ENCODE measurements around the gene RAI1.

RAI1 gene

DNA sequence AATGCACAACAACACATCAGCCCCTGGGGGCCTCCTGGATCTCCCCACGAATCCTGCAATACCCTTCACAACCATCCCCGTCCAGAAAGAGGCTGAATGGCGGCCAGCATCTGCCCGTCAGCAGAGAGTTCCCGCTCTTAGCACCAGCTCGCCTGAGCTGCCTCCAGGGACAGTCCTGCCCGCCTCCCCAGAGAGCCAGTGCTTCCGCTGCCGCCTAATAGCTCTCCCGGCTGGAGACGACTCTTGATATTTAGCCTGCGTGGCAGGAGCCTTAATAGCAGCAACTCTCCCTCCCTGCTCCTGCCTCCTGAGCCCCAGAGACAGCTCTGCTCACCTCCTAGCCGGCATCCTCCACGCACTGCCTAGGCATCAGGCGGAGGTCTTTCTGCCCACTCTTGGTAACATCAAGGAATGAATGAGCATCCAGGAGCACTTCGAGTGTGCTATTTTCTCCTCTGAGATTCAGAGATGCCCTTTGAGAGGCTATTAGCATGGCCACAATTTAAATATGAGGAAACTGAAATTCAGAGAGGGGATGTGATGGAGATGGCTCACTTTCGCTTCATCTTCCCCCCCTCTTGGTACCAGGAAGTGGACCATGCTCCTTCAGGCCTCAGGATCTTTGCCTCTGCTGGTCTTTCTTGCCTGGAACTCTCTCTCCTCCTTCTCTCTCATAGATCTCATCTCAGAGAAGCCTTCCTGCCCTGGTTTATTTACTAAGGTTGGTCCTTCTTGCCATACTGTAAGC is 67.9 kb downstream of the RAI1 start:
- no peak for DNase-seq (ENCODE audit: low read depth, low spot score)

DNA sequence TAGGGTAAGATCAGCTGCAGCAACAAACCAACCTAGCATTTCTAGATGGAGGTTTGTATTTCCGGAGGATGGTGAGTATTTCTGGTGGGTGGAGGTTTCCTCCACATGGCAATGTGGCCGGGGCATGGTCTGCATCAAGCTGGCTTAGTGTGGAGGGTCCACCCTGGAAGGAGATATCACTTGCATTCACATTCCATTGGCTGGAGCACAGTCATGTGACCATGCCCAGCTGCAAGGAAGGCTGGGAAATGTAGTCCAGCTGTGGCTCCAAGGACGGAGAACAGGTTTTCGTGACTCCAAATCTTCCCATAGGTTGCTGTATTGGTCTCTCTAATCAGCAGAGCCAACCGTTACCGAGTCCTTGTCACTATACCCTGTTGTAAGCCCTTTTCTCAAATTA is 68.7 kb downstream of the RAI1 start:
- DNase-seq (ENCODE audit: low read depth, low spot score): no peak

DNA sequence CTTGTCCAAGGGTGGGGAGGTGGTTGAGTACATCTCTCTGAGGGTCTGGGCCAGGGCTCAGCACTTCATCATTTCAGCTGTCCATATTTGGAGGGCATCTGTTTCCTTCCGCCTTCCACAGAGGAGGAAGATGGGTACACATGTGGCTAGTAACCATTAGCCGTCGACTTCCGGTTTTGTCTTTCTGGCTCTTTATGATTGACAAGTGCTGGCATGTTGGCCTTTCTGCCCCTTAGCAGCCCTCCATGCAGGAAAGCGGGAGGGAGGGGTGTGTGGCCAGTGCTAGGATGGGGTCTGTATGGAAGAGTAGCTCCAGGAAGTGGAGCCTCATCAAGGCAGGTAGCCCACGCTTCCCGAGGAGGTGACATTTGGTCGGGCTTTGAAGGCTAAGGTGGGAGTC is 69.6 kb downstream of the RAI1 start:
- DNase-seq (ENCODE audit: low read depth, low spot score): no peak

DNA sequence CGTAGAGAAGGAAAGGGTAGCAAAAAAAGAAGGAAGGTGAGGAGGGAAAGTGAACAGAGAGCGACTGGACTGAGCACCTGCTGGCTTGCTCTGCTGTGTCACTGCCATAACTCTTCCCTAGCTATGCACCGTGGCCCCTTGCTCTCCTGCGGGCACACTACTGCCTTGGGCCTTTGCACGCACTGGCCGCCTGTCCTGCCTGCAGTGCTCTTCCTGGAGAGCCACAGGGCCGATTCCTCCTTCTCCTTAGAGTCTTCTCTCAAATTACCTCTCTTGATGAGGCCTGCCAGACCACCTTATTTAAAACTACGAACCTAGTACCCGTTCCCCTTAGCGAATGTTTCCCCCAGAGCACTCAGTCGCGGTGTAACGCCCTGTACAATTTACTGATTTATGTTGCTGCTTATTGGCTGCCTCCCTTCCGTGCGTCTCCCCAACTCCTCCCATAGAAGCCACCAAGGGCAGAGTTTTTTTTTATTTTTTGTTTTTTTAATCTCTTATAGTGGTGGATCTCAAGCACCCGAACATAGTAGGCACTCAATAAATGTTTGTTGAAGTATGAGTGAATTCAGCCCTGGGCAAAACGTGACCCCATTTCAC is 70.3 kb downstream of the RAI1 start:
- DNase-seq (ENCODE audit: low read depth, low spot score): no peak

DNA sequence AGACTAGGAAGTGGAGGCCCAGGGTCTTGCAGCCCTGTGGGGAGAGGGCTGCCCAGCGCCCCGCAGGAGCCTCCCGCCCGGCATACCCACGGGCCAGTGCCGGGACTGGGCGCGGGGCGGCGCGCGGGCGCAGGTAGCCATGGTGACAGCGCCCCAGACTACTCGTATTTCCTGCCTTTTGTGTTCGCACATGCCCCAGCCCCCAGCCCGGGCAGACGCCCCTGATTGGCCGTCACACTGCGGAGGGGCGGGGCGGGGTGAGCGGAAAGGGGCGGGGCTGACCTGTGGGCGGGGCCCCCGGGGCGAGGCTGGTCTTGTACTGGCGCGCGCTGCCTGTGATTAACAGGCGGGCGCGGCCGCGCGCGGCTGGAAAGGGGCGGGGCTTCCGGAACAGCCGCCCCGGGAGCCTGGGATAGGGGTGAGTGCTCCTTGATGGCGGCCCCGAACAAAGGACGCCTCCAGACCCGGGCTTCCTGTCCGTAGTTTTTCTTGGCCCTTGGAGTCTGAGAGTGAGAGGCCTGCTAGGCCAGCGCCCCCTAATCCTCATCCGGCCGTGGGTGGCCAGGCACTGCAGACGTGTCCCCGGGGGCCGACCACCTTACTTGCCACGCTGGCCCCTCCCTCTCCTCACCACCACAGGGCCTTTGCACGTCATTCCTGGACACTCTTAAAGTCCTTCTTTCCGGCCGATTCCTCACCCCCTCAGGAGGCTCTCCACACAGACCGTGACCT is 71.0 kb downstream of the RAI1 start:
- DNase-seq (ENCODE audit: low read depth, low spot score): peak; percentile 92

DNA sequence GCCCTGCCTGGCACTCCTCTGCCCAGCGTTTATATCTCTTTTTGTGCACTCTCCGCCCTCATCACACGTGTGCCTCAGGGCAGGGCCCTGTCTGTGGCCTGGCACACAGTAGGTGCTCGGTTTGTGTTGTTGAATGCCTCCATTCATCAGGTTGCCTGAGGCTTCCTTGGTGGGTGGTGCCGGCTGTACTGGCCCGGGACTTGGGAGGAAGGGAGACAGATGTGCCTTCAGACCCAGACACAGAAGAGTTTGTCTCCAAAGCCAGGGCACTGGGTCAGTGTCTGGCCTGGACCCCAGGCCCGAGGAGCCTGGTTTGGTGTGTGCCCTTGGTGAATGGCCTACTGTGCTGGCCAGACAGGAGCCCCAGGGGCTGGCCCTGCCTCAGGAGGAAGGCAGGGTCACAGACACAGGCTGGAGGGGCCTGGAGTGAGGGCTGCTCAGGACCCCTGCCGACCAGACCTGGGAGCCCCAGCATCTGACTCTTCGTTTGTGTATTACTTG is 71.6 kb downstream of the RAI1 start:
- DNase-seq (ENCODE audit: low read depth, low spot score): no peak

DNA sequence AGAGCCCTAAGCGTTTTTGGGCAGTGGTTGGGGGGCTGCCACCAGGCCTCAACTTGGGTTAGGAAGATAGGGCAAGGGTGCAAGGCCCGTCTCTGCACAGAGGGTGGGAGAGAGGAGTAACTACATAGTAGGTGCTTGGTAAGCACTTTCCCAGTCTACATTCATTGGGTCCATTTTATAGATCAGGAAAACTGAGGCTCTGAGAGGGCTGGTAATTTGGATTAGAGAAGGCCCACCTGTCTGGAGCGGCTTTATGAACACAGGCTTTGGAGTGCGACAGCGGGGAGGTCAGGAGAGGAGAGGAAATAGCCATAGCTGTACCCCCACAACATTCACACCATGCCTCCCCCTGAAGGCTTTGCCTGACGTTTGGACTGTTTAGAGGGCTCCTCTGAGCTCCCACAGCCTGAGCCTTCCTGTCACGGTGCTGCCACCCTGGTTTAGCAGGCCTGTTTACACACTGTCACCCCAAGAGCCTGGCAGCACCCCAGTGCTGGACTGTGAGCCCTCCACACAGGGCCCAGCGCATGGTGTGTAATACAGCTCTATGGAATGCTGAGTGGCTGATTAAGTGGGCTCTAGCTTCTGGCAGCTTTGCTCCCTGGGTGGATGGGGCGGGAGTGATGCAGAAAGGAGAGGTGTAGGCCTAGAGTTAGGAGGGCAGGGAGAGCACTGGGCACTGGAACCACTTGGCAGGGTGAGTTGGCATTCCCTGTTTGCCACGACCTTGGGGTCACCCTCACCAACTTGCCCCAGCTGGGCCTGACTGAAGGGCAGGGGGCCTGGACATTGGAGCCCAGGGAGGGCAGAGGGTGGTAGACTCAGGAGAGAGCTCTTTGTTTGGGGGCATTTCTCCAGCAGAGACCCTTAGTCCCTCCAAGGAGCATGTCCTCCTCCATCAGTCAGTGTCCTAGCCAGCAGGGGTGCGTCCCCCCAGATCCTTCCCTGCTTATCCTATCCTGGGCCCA is 73.7 kb downstream of the RAI1 start:
- DNase-seq (ENCODE audit: low read depth, low spot score): no peak

DNA sequence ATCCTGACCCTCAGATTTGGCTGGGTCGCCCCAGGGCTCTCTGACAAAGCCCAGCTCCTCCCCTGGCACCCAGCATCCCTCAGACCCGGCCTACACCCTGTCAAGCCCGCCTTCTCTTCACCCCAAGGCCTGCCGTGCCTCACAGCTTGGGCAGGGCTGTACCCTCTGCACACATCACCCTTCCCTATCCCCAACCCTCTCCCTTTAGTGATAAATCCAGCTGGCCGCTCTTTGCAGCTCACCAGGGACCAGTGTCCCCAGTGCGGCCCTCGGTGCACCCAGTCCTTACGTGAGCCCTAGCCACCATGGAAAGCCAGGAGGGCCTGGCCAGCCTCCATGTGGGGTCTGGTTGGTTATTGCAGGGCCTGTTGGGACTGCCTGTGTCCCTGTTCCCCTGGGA is 74.5 kb downstream of the RAI1 start:
- DNase-seq (ENCODE audit: low read depth, low spot score): no peak

DNA sequence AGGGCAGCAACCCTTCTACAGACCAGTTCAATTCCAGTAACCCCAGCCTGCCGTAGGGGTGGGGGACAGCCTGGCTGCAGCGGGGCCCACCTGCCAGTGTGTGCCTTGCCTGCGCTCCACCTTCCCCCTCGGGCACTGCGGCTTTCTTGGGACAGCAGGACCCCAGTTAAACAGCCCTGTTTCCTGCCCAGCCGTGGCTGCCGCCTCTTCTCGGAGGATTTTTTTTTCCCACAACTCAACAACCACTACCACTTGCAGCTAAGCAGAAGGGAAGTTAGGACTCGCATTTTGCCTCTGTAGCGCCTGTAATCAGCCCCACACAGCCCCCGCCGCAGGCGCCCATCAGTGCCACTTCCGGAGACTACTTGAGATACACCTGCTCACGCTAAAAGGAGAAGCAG is 76.1 kb downstream of the RAI1 start:
- DNase-seq (ENCODE audit: low read depth, low spot score): no peak

DNA sequence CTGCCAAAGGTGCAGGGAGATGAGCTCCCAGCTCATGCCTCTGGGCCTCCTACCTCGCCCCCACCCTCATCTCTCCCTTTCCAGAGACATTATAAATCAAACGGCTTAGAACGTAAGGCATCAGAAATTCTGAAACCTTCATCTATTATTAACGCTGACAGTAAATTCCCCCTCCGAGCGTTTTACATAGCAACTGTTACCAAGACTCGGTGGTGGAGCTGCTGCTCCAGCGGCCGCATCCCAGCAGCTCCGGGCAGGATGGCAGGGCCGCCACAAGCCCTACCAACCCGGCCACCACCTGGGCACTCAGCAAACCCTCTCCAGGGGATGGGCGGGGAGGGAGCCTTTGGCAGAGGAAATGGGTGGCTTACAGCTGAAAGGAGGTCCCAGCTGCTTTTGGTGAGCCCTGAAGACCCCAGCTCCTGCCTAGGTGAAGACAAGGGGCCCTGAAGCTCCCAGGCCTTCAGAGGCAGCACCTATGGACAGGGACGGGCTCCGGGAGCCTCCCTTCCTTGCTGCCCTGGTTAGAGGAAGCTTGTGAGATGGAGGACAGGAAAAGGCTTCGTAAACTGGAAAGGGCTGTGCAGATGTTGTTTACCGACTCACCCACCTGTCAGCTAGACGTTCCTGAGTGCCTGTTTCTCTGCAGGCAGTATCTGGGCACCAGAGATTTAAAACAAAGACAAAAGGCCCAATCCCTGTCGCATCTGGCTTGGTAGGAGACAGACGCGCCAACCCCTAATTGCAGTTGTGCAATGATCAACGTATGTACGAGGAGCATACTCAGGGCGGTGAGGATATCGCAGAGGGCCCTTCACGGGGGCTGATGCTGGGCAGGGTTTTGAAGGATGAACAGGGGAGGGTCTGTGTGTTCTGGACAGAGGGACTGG is 76.9 kb downstream of the RAI1 start:
- no peak for DNase-seq (ENCODE audit: low read depth, low spot score)

DNA sequence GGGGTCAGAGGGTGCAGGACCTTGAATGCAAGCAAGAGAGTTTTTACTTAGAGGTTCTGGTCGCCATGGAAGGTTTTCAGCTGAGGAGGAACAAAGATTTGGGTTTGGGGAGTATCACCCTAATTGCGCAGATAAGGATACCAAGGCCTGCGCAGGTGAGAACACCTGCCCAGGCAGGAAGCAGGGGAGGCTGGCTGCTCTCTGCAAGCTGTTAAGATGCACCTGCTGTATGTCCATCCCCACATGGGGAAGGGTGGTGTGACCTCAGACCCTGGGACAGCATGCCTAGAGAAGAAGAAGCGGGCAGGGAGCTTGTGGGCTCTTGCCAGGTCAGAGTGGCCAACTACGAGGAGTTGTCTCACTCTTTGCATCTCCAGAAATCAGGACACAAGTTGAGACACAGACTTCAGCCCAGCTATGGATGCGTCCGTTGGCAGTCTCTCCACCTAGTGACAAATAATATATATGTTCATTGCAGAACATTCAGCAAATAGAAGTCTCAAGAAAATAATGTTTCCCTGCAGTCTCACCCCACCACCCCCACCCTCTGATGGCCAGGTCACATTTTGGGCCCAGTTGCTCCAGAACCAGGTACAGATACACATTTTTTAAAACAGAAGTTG is 77.8 kb downstream of the RAI1 start:
- no peak for DNase-seq (ENCODE audit: low read depth, low spot score)

DNA sequence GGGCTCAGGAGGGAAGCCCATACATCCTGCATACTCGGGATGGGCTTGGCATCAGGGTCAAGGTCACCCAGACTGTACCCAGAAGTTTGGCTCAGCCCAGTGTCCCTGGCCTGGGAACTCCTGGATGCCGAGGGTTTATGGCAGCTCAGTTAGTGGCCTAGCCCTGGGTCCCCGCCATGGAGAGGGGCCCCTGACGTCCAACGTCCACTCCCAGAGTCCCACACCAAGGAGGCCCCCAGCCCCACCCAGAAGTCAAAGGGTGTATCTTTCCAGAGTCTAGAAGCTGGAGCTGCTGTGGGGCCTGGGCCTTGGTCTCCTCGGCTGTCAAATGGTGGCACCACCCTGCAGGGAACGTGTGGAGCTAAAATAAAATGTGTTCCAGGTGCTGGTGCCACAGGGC is 79.1 kb downstream of the RAI1 start:
- DNase-seq (ENCODE audit: low read depth, low spot score): no peak

DNA sequence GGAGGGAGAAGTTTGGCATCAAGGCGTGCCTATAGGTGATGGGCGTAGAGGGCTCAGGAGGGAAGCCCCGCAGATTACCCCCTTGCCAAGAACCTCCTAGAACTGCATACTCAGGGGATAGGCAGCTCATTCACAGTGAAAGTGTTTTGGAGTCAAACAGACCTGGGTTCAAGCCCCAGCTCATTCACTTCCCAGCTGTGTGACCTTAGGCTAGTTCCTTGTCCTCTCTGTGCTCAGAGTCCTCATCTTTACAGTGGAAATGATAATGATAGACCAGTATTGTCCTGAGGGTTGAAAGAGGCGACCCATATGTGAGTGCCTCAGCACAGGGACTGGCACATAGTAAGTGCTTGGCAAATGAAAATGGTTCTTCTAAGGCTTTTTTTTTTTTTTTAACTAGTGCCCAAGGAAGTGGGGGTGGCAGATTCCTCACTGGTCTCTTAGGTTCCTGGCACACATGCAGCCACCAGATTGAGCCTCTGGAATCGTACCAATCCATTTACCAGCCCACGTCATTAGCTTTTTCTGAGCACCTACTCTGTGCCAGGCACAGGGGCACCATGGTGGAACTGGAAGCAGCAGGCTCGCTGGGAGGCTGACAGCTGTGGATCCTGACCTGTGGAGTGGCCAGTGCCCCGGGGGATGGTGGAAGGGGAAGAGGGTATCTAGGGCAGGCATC is 79.8 kb downstream of the RAI1 start:
- DNase-seq (ENCODE audit: low read depth, low spot score): no peak

DNA sequence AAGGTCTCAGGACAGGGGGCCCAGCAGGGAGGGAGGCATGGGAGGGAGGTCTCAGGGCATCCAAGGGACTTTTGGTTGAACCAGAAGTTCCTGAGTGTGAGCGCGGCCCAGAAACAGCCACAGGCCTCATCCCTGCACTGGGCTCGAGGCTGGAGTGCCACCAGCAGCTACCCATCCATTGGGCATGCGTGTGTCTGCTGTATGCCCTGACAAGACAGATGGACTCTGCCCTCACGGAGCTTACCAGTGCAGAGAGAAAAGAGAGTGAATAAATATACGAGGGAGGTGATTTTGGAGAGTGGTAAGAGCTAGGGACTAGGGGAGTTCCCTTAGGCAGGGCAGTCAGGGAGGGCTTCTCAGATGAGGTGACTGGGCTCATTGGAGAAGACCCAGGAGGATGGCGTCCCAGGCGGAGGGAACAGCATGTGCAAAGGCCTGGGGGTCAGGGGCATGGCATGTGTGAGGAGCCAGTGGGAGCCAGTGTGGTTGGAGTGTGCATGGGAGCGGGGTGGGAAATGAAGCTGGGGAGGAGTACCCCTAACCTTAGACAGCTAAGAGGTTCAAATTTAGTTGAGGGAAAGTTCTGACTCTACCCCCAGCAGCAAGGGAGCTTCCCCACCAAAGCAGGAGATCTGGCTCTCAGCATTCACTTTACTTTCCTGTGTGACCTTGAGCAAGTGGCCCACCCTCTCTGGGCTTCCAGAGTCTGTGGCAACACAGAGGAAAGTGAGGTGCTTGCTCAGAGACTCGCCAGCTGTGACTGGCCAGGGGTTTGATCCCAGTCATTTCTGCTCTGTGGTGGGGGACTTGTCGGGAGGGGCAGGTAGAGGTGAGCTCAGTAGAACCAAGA is 80.9 kb downstream of the RAI1 start:
- DNase-seq (ENCODE audit: low read depth, low spot score): no peak

DNA sequence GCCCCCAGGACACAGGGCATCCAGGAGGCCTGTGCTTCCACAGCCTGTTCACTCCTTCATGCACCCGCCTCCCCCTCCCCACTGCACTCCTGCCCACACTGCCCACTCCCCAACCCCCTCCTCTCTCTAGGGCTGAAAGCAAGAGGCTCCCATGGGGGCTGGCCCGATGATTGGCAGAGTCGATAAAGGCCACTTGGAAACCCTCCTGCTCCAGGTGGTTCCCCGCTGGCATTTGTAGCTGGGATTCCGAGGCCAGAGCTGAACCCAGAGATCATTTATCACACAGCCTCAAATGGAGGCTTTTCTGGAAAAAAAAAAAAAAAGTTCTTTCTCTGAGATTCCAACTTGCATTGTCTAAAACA is 81.5 kb downstream of the RAI1 start:
- no peak for DNase-seq (ENCODE audit: low read depth, low spot score)

DNA sequence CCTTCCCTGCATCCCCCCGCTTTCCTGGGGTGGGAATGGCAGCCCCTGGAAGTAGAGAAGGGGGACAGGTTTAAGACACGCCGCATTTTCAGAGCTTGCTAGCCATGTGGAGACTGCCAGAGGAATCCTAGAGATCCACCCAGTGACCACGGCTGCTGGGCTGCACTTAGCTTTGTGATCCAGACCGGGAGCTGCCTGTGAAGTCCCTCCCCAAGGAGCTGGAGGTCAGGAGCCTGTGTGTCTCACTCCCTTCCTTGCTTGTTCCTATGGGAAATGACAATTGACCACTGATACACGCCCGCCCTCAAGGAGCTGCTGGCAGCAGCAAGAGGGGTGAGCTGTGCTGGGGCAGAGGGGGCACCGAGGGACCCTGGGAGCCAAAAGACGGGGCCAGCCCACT is 81.9 kb downstream of the RAI1 start:
- DNase-seq (ENCODE audit: low read depth, low spot score): no peak

DNA sequence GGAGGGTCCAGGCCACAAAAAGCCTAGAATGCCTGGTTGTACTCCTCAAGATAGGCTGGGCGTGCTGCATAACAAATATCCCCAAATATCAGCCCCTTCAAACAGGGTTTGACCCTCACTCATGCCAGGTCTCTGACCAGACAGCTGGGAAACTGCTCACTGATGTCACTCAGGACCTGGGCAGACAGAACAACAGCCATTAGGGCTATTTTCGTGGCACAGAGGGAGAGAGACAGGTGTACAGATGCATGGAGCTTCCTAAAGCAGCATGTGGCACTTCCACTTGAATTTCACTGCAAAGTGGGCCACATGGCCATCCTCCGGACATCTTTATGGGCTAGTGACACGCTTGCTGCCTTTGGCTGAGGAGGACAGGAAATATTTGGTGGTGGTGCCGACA is 82.5 kb downstream of the RAI1 start:
- no peak for DNase-seq (ENCODE audit: low read depth, low spot score)

DNA sequence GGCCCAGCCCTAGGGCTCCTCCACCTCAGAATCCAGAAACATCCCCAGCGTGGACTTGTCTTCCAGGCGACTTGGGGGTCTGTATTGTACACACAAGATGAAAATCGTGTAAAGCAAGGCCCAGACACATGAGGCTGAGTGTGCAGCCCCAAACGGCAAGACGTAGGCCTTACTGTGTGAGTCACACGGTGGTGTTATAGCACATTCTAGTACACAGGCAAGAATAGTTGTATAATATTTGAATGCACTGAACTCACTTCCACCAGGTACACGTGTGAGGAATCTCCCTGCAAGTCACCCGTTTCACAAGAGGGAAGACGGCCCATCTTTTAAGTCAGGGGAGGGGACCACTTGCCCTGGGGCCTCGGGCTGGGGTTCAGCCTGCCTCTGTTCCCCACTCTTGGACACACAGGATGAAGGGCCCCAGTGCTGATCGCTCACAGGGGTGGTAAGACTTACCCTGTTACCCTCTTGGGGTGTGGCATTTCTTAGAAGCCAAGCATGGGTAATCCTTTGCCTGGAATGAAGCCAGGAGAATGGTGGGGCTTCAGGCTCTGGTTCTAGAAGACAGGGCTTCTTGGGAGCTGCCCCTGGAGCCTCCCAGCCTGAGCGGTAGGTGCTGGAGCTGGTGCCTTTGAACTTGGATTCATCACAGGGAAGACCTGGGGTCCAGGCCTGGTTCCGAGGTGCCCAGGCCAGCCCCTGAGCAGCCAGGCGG is 84.3 kb downstream of the RAI1 start:
- no peak for DNase-seq (ENCODE audit: low read depth, low spot score)

All from activated naive CD8-positive, alpha-beta T cell treated with anti-CD3 and anti-CD28 coated beads, Interleukin-2, amount 50 U/mL, for 16 hours (primary cell).